ENCODE results near the gene NKX1-1.
"Not testable (repeated sequence)": the region's sequence is repeated elsewhere in the genome, so short reads cannot be mapped to it uniquely, and the experiment has no call there.

NKX1-1 gene

GRCh38 chr4:1443688-1444172, 37.5 kb upstream of the NKX1-1 start:
- H3K4me2 ChIP-seq (ENCODE audit: low read length, poor library complexity, severe bottlenecking); H2BK5ac ChIP-seq (ENCODE audit: low read depth, low read length, poor library complexity, severe bottlenecking); H3K18ac ChIP-seq (ENCODE audit: low read depth in 1 of 2, low read length in 2 of 2); H2BK15ac ChIP-seq (ENCODE audit: low read depth, poor library complexity, severe bottlenecking); H2BK120ac ChIP-seq (ENCODE audit: low read depth, low read length); H3K27ac ChIP-seq (ENCODE audit: low read length, poor library complexity, severe bottlenecking); H3K14ac ChIP-seq (ENCODE audit: low read length in 2 of 2); H3K9me3 ChIP-seq (ENCODE audit: control insufficient read depth, low read length); H3K23ac ChIP-seq (ENCODE audit: low read length in 2 of 2); H2AFZ ChIP-seq (ENCODE audit: low read depth, low read length); H3K4ac ChIP-seq (ENCODE audit: low read depth in 1 of 2, low read length in 2 of 2); DNase-seq; H3K4me1 ChIP-seq (ENCODE audit: control insufficient read depth, insufficient read depth, low read depth, low read length); H4K8ac ChIP-seq (ENCODE audit: low read length); H4K91ac ChIP-seq (ENCODE audit: low read length); H3K36me3 ChIP-seq (ENCODE audit: control insufficient read depth in 1 of 2, insufficient read depth in 2 of 2, low read depth in 1 of 2, low read length in 2 of 2); H3K79me1 ChIP-seq (replicated peaks; ENCODE audit: low read length, poor library complexity, severe bottlenecking); H2AK5ac ChIP-seq (ENCODE audit: low read length, severe bottlenecking); H2BK12ac ChIP-seq (ENCODE audit: low read length in 2 of 2); H3K4me3 ChIP-seq (ENCODE audit: insufficient read depth in 1 of 2, low read depth in 1 of 2, low read length in 2 of 2); H3K9ac ChIP-seq (ENCODE audit: low read length): not testable (repeated sequence)
- H3K27me3 ChIP-seq (ENCODE audit: control insufficient read depth in 1 of 2, insufficient read depth in 1 of 2, low read length in 2 of 2) = peaks cover 0 to 19% of the 10 kb centered on the region in 2 experiments
- WGBS = 74% methylated on average over 4 of the region's 4 CpGs

- 66% methylated on average over 4 of the region's 5 CpGs for WGBS
- H3K18ac ChIP-seq (ENCODE audit: low read depth in 1 of 2, low read length in 2 of 2) = no peak overlapping the region
These were observed 20.8 kb upstream of the NKX1-1 start for GRCh38 chr4:1427010-1427409.

GRCh38 chr4:1421657-1422056, 15.4 kb upstream of the NKX1-1 start:
- no peaks in the 10 kb centered on the region for H3K36me3 ChIP-seq (ENCODE audit: control insufficient read depth in 1 of 2, insufficient read depth in 2 of 2, low read depth in 1 of 2, low read length in 2 of 2)
- peaks cover 1% of the 10 kb centered on the region for H3K4me1 ChIP-seq (ENCODE audit: control insufficient read depth, insufficient read depth, low read depth, low read length)
- H4K91ac ChIP-seq (ENCODE audit: low read length) = no peak overlapping the region
- H2BK120ac ChIP-seq (ENCODE audit: low read depth, low read length) = no peak overlapping the region
- no peak overlapping the region for H3K4ac ChIP-seq (ENCODE audit: low read depth in 1 of 2, low read length in 2 of 2)
- 24% methylated on average over 2 of the region's 2 CpGs for WGBS
- no peak overlapping the region for H2AFZ ChIP-seq (ENCODE audit: low read depth, low read length)
- DNase-seq = no peak
- no peak overlapping the region for H4K8ac ChIP-seq (ENCODE audit: low read length)
- no peak overlapping the region for H3K23ac ChIP-seq (ENCODE audit: low read length in 2 of 2)
- H3K14ac ChIP-seq (ENCODE audit: low read length in 2 of 2) = no peak overlapping the region
- H3K4me3 ChIP-seq (ENCODE audit: insufficient read depth in 1 of 2, low read depth in 1 of 2, low read length in 2 of 2) = no peak overlapping the region
- no peaks in the 10 kb centered on the region for H3K79me1 ChIP-seq (replicated peaks; ENCODE audit: low read length, poor library complexity, severe bottlenecking)
- H3K9ac ChIP-seq (ENCODE audit: low read length) = no peak overlapping the region
- no peak overlapping the region for H2BK15ac ChIP-seq (ENCODE audit: low read depth, poor library complexity, severe bottlenecking)
- H3K18ac ChIP-seq (ENCODE audit: low read depth in 1 of 2, low read length in 2 of 2) = no peak overlapping the region
- peaks cover 4 to 57% of the 10 kb centered on the region in 2 experiments for H3K27me3 ChIP-seq (ENCODE audit: control insufficient read depth in 1 of 2, insufficient read depth in 1 of 2, low read length in 2 of 2)
- no peak overlapping the region for H2AK5ac ChIP-seq (ENCODE audit: low read length, severe bottlenecking)
- H3K4me2 ChIP-seq (ENCODE audit: low read length, poor library complexity, severe bottlenecking) = no peak overlapping the region
- no peaks in the 10 kb centered on the region for H3K9me3 ChIP-seq (ENCODE audit: control insufficient read depth, low read length)
- no peak overlapping the region for H2BK5ac ChIP-seq (ENCODE audit: low read depth, low read length, poor library complexity, severe bottlenecking)
- no peak overlapping the region for H2BK12ac ChIP-seq (ENCODE audit: low read length in 2 of 2)
- no peak overlapping the region for H3K27ac ChIP-seq (ENCODE audit: low read length, poor library complexity, severe bottlenecking)

More at GRCh38 chr4:1427010-1427409, 20.8 kb upstream of the NKX1-1 start:
- Histone ChIP-seq H3K4ac (ENCODE audit: low read depth in 1 of 2, low read length in 2 of 2) (no peak overlapping the region), H2BK5ac (ENCODE audit: low read depth, low read length, poor library complexity, severe bottlenecking) (no peak overlapping the region), H3K27me3 (ENCODE audit: control insufficient read depth in 1 of 2, insufficient read depth in 1 of 2, low read length in 2 of 2) (peaks cover 0 to 28% of the 10 kb centered on the region in 2 experiments), H3K9me3 (ENCODE audit: control insufficient read depth, low read length) (no peaks in the 10 kb centered on the region), H3K36me3 (ENCODE audit: control insufficient read depth in 1 of 2, insufficient read depth in 2 of 2, low read depth in 1 of 2, low read length in 2 of 2) (no peaks in the 10 kb centered on the region), H2BK12ac (ENCODE audit: low read length in 2 of 2) (no peak overlapping the region), H3K4me1 (ENCODE audit: control insufficient read depth, insufficient read depth, low read depth, low read length) (no peaks in the 10 kb centered on the region), H2BK15ac (ENCODE audit: low read depth, poor library complexity, severe bottlenecking) (no peak overlapping the region), H4K91ac (ENCODE audit: low read length) (no peak overlapping the region), H3K4me3 (ENCODE audit: insufficient read depth in 1 of 2, low read depth in 1 of 2, low read length in 2 of 2) (no peak overlapping the region), H2AK5ac (ENCODE audit: low read length, severe bottlenecking) (no peak overlapping the region), H3K79me1 (replicated peaks; ENCODE audit: low read length, poor library complexity, severe bottlenecking) (no peaks in the 10 kb centered on the region), H3K14ac (ENCODE audit: low read length in 2 of 2) (no peak overlapping the region), H3K9ac (ENCODE audit: low read length) (no peak overlapping the region), H2AFZ (ENCODE audit: low read depth, low read length) (no peak overlapping the region), H3K4me2 (ENCODE audit: low read length, poor library complexity, severe bottlenecking) (no peak overlapping the region), H4K8ac (ENCODE audit: low read length) (no peak overlapping the region), H2BK120ac (ENCODE audit: low read depth, low read length) (no peak overlapping the region), H3K23ac (ENCODE audit: low read length in 2 of 2) (no peak overlapping the region), H3K27ac (ENCODE audit: low read length, poor library complexity, severe bottlenecking) (no peak overlapping the region)
- DNase-seq = no peak

- Histone ChIP-seq H4K91ac (ENCODE audit: low read length) (no peak overlapping the region), H3K23ac (ENCODE audit: low read length in 2 of 2) (no peak overlapping the region), H3K27me3 (ENCODE audit: control insufficient read depth in 1 of 2, insufficient read depth in 1 of 2, low read length in 2 of 2) (peaks cover 15 to 65% of the 10 kb centered on the region in 2 experiments), H3K18ac (ENCODE audit: low read depth in 1 of 2, low read length in 2 of 2) (no peak overlapping the region), H2AFZ (ENCODE audit: low read depth, low read length) (no peak overlapping the region), H3K36me3 (ENCODE audit: control insufficient read depth in 1 of 2, insufficient read depth in 2 of 2, low read depth in 1 of 2, low read length in 2 of 2) (no peaks in the 10 kb centered on the region), H2BK12ac (ENCODE audit: low read length in 2 of 2) (no peak overlapping the region), H3K79me1 (replicated peaks; ENCODE audit: low read length, poor library complexity, severe bottlenecking) (no peaks in the 10 kb centered on the region), H3K4ac (ENCODE audit: low read depth in 1 of 2, low read length in 2 of 2) (no peak overlapping the region), H3K4me2 (ENCODE audit: low read length, poor library complexity, severe bottlenecking) (no peak overlapping the region), H3K4me1 (ENCODE audit: control insufficient read depth, insufficient read depth, low read depth, low read length) (peaks cover 2% of the 10 kb centered on the region), H3K9me3 (ENCODE audit: control insufficient read depth, low read length) (no peaks in the 10 kb centered on the region), H2BK15ac (ENCODE audit: low read depth, poor library complexity, severe bottlenecking) (no peak overlapping the region), H2BK5ac (ENCODE audit: low read depth, low read length, poor library complexity, severe bottlenecking) (no peak overlapping the region), H3K4me3 (ENCODE audit: insufficient read depth in 1 of 2, low read depth in 1 of 2, low read length in 2 of 2) (no peak overlapping the region), H3K9ac (ENCODE audit: low read length) (no peak overlapping the region), H2BK120ac (ENCODE audit: low read depth, low read length) (no peak overlapping the region), H4K8ac (ENCODE audit: low read length) (no peak overlapping the region), H2AK5ac (ENCODE audit: low read length, severe bottlenecking) (no peak overlapping the region), H3K14ac (ENCODE audit: low read length in 2 of 2) (no peak overlapping the region), H3K27ac (ENCODE audit: low read length, poor library complexity, severe bottlenecking) (no peak overlapping the region)
- 88% methylated on average over 13 of the region's 13 CpGs for WGBS
- no peak for DNase-seq
These were observed 13.5 kb upstream of the NKX1-1 start for GRCh38 chr4:1419708-1420107.

Data from mesenchymal stem cell (in vitro differentiated cells and primary cell).